HG02970 (cell line): ENCODE results near the gene DDIT4L.
"Not testable (repeated sequence)": the region's sequence is repeated elsewhere in the genome, so short reads cannot be mapped to it uniquely, and the experiment has no call there.

Experiments used
- ATAC-seq: cut with Tn5 transposase; IDR thresholded peaks from one replicate; pipeline ENCODE4 v1.9.1; 2021; ENCODE audit warnings: mild to moderate bottlenecking, moderate library complexity, moderate number of reproducible peaks; ENCODE audit not compliant: unreplicated experiment, low FRiP score

The DDIT4L gene

DNA sequence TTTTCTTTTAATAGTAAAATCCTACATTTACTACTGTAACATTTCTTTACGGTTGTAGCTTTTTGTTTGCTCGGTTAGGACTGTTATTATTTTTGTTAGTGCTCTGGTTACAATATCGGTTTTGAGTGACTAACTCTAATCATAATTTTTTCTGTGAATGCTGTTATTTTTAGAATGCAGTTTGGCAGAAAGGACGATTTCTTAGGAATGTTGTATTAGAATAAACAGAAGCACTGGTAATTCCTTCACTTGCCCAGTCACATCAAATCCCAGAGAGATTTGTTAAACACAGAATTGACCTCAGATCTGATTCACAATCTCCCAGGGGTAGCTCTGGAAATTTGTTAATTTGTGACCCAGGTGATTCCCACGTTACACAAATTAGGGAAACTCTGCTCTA is 21.7 kb downstream of the DDIT4L start:
- ATAC-seq = no peak

DNA sequence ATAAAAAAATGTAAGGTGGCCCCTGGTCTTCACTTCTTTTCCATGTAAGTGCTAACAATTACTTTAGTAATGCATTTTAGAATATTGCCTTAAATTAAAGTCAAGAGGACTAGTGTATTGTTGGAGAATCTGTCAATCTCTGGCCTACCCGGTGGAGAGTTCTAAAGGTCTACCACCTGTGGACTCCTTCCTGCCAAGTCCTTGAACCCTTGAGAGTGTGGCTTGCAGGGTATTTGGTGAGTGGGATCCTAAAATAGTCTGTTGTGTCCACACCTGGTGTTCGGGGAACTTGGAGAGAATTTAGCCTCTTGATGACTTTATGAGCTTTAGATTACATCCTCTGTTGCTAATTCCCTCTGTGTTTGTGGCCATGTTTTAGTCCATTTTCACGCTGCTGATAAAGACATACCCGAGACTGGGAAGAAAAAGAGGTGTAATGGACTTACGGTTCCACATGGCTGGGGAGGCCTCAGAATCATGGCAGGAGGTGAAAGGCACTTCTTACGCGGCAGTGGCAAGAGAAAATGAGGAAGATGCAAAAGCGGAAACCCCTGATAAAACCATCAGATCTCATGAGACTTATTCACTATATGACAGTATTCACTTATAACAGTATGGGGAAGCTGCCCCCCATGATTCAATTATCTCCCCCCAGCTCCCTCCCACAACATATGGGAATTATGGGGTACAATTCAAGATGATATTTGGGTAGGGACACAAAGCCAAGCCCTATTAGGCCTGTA is 23.8 kb downstream of the DDIT4L start:
- ATAC-seq = no peak

DNA sequence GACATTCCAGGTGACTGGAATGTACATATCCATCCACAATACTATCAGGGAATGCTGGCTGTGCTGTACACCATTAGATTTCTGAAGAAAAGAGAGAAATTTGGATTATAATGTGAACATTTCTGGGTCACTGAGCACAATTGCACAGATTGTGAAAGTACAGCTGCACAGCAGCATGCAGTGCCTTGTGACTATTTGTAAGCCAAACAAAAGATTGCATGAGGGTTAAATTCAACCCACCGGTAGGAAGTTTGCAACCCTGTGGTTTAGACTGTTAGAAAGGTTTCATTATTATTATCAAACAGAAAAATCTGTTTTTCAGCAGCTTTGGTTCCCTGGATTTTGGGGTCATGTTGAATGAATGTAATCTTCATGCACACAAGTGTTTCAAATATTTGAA is 24.5 kb downstream of the DDIT4L start:
- ATAC-seq = no peak

DNA sequence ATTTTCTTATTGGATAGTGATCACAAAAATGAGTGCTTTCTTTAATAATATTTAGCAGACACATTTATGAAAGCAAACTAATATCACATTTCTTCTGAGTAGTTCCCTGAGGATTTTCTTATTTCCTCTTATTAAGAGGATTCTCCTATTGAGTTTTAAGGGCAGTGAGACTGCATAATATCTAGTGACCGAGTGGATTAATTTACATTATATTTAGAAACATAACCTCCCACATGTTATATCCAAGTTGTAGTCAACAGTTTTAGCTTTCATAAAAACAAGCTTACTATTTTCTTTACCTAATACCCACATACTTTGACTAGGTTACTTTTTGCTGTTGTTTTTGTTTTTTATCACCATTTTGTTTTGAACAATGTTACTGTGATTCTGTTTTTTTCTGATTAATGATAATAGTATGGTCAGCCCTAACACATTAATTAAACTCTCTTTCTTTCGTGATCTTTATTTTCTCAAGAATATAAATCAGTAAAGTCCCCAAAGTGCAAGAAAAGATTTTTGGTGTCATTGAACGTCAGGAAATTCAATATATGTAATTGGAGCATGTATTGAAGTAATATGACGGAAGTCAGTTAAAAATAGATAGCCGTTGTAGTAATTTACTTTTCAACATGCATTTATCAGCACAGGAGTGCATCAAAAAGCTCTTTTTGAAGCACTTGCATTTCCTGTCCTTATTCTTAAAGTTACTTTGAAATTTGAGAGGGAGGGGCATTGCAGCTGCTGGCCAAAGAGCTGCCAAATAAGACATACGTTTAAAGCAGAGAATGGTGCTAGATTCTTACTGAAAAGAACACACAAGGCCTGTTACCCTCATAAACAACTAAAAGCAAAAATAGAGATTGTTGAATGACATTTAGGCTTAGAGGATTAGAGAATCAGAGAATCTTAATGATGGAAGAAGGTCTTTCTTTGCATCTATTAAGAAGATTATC is 25.2 kb downstream of the DDIT4L start:
- ATAC-seq = no peak

DNA sequence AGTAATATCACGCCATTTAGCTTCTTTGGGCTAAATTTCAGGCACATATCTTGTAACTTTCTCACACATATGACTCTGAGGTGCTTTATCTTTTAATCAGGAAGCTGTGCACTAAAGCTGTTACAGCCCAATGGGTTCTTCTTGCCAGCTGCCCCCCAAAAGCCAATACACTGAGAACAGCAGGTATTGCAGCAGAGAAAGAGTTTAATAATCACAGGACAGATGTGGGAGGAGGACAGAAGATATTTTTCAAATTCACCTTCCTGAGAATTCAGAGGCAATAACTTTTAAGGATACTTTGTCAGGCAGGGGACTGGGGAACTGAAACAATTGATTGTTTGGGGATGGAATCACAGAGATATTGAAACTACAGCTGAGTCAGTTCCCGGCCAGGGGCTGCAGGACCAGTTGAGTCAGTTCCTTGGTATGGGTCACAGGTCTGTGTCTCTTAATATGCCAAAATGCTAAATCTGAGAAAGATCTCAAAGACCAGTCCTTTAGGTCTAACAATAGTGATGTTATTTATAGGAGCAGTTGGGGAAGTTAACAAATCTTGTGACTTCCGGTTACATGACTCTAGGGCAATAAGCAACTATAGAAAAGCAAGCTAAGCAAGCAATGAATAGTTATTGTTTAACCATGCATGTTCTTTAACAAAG is 28.1 kb downstream of the DDIT4L start:
- ATAC-seq = no peak

DNA sequence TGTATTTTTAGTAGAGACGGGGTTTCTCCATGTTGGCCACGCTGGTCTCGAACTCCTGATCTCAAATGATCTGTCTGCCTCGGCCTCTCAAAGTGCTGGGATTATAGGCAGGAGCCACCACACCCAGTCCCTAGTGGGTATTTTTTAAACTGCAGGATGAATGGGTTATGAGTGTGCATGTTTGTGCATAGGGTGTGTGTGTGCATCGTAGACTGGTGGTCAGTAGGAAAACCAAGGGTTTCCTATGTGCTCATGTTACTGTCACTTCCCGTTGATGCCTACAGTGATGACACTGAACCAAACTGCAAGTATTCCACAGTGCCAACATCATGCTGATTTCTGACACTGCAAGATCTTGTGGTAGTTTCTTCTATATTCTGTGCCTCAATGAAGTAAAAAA is 41.1 kb downstream of the DDIT4L start:
- ATAC-seq = no peak

DNA sequence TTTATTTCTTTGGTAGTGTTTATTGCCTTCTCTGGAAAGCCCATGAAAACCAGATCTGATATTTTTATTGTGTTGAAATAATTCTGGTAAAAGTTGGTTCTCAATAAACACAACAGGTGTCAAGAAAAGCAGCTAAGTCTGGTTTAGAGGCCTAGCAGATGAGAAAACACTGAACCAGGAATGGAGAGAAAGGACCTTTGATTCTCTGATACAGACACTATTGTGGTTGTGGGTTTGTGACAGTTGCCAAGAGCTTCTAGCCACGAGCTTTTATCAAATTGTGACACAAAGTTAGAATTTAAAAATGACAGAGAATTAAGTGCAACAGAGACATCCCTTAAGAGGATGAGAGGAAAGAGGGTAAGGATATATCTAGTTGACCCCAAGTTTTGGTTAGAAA is 42.6 kb downstream of the DDIT4L start:
- ATAC-seq = no peak

DNA sequence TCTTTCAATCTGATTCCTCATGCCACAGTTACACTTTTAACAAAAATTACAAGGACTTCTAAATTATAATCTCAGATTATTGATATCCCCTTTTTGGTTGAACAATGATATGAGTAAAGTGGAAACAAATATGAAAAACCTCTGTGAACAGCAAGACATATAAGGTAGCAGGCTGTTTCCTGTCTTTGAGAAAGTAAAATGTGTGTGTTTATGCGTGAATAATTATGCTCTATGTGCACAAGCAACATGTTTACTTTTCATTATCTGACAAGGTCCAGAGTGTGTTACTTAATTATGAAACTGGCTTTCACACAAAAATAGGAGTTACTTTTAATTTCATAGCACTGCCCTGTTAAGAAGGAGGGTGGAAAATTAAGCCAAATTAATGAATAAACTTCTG is 43.1 kb downstream of the DDIT4L start:
- ATAC-seq = no peak

DNA sequence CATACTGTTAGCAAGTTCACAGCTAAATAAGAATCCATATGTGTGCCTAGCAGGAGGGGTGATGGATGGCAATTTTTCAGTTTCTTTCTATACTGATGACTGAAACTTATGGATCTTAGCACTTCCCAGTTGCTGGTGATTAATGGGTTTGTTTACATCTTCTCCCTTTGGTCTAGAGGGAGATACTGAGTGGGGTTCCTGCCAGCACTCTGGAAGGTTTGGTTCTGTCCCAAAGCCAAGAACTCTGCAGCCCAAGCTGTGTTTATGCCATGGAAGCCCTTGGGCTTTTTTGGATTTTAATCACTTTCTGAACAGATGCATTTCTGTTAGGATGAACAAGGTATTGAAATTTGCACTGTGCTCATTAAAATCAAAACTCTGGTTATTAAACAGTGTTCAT is 43.5 kb downstream of the DDIT4L start:
- no peak for ATAC-seq

DNA sequence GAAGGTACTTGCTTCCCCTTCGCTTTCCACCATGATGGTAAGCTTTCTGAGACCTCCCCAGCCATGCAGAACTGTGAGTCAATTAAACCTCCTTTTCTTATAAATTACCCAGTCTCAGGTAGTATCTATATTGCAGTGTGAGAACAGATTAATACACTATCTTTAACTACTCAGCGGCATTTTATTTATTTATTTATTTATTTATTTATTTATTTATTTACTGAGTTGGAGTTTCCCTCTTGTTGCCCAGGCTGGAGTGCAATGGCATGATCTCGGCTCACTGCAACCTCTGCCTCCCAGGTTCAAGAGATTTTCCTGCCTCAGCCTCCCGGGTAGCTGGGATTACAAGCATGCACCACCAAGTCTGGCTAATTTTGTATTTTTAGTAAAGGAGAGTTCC is 52.9 kb downstream of the DDIT4L start:
- not testable (repeated sequence) for ATAC-seq
